Vagina (tissue), 2 donors: ENCODE data around the gene ZC3H15.

ENCODE experiments used
- POLR2A ChIP-seq, 2 donors: fragments of 450-650 bp; IDR thresholded peaks; one replicate each; pipeline ENCODE4 v1.6.1; 2017; ENCODE audit warnings: antibody characterized with exemption in 2 of 2, mild to moderate bottlenecking in 2 of 2, moderate library complexity in 2 of 2
- POLR2AphosphoS5 ChIP-seq, 2 donors: sonication (generic); formaldehyde crosslinking; IDR thresholded peaks; one replicate each; pipeline ENCODE4 v1.9.0; 2017; ENCODE audit warnings: antibody characterized with exemption in 2 of 2, mild to moderate bottlenecking in 2 of 2, low read depth in 1 of 2; ENCODE audit not compliant: insufficient read depth in 1 of 2
- TF ChIP-seq, protein P1 (sequence below), 3 experiments: fragments of 450-650 bp in 2 of 3; fragments of 200-600 bp in 1 of 3; sonication (generic) in 1 of 3; IDR thresholded peaks; one replicate each; pipeline ENCODE4 v1.5.1; 2017 to 2019; ENCODE audit warnings: antibody characterized with exemption in 3 of 3, mild to moderate bottlenecking in 2 of 3, moderate library complexity in 2 of 3

DNA sequence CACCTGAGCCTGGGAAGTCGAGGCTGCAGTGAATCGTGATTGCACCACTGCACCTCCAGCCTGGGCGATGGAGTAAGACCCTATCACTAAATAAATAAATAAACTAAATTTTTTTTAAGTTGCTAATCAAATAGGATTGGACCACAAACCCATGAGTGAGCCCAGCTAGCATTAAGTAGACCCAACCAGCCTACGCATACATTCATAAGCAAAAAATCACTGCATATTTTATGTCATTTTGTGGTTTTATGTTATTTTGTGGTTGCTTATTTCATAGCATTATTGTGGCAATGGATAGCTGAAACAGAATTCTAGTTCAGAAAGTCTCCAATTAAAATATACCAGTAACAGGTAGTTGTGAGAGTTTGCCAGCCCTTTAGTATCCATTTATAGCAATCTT lies 29.1 kb upstream of the ZC3H15 start:
- TF ChIP-seq, protein P1, sequence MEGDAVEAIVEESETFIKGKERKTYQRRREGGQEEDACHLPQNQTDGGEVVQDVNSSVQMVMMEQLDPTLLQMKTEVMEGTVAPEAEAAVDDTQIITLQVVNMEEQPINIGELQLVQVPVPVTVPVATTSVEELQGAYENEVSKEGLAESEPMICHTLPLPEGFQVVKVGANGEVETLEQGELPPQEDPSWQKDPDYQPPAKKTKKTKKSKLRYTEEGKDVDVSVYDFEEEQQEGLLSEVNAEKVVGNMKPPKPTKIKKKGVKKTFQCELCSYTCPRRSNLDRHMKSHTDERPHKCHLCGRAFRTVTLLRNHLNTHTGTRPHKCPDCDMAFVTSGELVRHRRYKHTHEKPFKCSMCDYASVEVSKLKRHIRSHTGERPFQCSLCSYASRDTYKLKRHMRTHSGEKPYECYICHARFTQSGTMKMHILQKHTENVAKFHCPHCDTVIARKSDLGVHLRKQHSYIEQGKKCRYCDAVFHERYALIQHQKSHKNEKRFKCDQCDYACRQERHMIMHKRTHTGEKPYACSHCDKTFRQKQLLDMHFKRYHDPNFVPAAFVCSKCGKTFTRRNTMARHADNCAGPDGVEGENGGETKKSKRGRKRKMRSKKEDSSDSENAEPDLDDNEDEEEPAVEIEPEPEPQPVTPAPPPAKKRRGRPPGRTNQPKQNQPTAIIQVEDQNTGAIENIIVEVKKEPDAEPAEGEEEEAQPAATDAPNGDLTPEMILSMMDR (IDR thresholded peaks at IDR 0.05): no peak
- no peak for TF ChIP-seq POLR2AphosphoS5 (IDR thresholded peaks at IDR 0.05; ENCODE audit: insufficient read depth in 1 of 2, low read depth in 1 of 2)
- TF ChIP-seq POLR2A (IDR thresholded peaks at IDR 0.05): no peak
